Measurements from ENCODE around the gene C19orf44.

- no peak for TF ChIP-seq CTCF (IDR thresholded peaks at IDR 0.05)
- no peak for TF ChIP-seq POLR2A (IDR thresholded peaks at IDR 0.05)
Measured at GRCh38 chr19:16506961-16507360, 10.8 kb downstream of the C19orf44 start.
